GM19372 (cell line): Measurements from ENCODE around the gene NIM1K.
"Not testable (repeated sequence)": the region's sequence is repeated elsewhere in the genome, so short reads cannot be mapped to it uniquely, and the experiment has no call there.

Source experiments
- ATAC-seq: cut with Tn5 transposase; IDR thresholded peaks from one replicate; pipeline ENCODE4 v1.9.1; 2021; ENCODE audit warnings: mild to moderate bottlenecking, low read depth, moderate library complexity; ENCODE audit not compliant: unreplicated experiment

The NIM1K gene

DNA sequence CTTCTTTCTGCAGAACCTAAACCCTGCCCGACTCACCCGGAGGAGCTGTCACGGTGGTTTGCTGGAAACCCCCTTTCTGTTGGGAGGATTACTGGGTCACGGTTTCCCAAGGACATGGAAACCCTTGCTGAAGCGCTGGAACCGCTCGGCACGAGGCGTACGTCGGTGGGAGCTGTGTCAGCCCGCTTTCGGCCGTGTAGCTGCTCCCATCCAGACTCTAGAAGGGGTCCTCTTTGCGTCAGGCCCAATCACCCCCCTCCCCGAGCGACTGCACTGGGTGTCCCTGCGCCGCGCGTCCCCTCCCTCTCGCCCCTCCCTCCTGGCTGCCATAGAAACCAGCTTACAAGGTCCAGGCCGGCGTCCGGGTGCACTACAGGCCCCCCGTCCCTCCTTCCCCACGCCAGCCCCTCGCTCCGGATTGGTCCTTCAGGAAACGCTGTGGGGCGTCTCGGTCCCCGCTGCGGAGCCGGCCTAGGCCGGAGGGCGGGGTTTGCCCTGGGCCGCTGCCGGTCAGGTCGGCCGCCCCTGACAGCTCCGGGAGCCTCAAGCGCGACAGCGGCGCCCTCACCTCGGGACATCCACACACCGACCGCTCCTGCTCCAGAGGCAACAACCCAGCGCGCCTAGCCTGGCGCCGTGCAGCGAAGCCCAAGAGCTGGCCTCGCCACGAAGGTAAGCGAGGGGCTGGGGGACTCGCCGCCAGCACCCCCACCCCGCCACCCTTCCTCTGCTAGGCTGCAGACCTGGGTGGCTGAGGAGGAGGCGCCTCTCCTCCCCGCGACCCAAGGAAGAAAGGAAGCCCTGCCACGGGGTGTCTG, at the start of gene NIM1K:
NIM1K (plus strand) TSS at position 486 of the 818 bp plus-strand sequence. CDS start 53,551 bp downstream, outside the sequence.
- ATAC-seq = peak; percentile 70

DNA sequence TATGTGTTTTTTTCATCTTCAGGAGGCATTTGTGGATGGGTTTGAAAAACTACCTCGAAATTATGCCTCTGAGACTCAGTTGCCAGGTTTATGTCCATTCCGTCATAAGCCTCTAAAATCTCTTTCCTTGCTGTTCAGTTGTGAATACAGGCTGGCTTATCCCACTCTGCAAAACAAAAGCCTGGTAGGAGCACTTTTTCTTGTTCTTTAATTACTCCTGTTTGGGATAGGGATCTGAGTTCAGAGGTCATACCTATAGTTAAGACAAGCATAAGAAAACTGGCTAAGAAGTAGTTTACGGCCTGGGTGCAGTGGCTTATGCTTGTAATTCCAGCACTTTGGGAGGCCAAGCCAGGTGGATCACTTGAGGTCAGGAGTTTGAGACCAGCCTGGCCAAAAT, 47.0 kb upstream of the NIM1K start:
- ATAC-seq = no peak

DNA sequence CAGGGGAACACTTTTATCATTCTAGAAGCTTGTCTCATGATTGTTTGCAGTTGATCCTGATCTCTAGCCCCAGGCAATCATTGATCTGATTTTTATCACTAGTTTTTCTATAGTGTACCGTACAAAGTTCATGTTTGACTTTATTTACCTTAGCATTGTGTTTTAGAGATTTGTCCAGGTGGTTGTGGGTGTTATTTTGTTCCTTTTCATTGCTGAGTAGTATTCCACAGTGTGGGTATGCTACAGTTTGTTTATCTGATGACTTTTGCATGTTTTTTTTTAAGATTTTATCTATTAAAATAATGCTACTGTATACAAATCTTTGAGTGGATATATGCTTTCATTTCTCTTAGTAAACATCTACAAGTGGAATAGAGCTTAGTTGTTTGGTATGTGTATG, 45.1 kb upstream of the NIM1K start:
- ATAC-seq = no peak

DNA sequence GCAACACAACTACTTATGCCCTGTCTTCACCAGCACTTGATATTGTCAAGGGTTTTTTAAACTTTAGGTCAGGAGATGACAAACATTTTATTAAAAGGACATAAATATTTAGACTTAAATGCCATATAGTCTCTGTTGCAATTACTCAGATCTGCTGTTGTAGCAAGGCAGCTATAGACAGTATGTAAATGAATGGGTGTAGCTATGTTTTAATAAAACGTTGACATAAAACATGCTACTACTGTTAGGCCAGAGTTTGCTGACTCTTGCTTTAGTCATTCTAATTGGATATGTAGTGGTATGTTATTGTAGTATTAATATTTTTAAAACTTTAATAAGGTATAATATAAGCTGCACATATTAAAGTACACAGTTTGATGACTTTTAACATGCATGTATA, 43.6 kb upstream of the NIM1K start:
- ATAC-seq = no peak

DNA sequence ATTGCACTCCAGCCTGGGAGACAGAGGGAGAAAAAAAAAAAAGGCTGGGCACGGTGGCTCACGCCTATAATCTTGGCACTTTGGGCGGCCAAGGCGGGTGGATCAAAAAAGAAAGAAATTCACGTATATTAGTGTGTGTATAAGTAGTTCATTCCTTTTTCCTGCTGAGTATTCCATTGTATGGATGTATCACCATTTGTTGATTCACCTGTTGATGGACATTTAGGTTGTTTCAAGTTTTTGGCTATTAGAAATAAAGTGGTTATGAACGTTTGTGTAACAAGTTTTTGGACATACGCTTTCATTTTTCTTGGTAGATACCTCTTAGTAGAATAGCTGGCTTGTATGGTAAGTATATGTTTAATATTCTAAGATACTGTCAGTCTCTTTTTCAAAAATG, 42.8 kb upstream of the NIM1K start:
- no peak for ATAC-seq

DNA sequence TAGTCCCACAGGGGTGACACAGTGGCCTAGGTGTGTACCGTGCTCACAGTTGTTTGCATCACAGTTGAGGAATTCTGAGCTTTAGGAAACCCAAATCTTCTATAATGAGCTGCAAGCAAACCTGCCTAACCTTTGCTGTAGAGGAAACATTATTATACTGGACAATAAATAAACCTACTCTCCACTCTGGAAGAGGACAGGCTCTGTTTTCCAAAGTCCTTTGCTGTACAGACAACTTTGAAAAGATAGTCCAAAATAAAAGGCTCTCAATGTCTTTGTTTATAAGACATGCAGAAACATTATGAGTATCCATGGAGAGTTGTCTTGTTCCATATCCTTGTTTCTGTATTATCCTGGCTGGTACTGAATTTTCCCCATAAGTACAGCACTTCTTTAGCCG, 42.0 kb upstream of the NIM1K start:
- ATAC-seq = no peak

DNA sequence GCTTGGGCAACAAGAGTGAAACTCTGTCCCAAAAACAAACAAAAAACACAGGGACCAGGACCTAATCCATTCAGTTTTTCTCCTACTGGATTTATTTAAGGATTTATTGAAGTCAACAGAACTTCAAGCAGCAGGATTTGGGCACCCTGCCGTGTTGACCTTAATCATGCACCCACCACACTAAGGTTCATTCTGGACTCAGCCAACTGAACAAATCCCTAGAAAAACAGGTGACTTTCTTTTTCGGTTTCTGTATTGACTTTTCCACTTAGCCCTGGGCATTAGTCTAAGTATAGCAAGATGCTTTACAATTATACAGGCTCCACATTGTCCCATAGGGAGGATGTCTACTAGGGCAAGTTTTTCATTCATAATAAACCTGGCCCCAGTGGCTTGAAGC, 41.3 kb upstream of the NIM1K start:
- ATAC-seq = no peak

DNA sequence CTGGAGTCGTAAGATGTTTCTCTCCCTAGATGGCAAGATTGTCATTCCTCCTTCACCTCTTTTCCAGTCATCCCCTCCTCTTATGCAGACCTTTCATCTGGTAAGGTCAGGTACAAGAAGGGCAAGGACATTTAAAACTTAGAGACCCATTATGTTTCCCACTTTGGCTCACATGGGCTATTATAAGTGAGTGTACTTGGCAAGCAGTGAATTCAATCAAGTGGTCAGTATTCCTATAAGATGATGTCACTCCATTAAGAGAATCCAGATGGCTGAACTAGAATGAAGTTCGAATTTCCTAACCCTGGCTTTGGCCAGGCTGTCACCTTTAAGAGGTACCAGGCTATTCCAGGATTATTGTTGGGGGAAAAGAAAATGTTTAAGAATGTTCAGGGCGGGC, 39.1 kb upstream of the NIM1K start:
- ATAC-seq = no peak

DNA sequence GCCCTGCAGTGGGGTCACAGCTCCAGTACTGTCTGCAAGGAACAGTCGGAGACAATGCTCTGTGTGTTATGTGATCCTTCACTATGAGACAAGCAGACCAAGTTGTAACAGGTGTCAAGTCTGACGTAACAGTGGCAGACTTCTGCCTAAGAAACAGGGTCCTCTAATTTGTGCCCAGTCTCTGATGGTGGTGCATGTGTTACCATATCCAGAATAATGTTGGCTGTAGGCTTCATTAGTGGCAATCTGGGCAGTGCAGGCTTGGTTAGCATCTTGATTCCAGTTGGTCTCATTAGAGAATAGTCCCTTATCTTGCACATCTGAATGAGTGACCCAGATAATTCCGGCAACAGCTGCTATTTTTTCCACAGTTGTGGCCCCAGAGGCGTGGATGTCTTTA, 37.6 kb upstream of the NIM1K start:
- ATAC-seq = no peak

DNA sequence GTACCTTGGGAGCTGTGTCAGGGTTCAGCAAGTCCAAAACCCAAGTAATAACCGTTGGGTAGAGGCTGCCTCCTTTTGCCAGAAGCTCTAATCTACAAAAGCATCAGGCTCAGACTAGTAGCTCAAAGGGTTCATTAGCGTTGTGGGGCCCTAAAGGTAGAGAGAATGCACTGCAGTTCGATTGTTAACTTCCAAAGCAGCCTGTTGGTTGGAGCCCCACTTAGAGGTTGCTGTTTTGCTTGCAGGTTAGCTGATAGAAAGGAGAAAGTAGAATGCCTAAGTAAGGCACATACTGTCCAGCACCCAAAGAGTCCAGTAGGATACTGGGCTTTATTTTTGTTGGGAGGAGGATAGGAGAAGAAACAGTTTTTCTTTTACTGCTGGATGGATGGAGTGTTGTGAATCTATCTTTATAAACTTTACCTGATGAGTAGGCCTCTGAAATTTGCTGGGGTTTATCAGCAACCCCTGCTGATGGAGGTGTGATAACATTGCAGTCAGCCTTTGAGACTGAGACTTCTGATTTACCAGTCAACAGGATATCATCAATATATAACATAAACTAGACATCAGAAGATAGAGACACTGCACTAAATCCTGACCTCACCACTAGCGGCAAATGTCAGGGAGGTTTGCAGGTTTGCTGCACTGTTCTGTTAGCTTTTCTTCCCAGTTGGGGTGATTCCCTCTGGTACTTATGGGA, 36.5 kb upstream of the NIM1K start:
- no peak for ATAC-seq

DNA sequence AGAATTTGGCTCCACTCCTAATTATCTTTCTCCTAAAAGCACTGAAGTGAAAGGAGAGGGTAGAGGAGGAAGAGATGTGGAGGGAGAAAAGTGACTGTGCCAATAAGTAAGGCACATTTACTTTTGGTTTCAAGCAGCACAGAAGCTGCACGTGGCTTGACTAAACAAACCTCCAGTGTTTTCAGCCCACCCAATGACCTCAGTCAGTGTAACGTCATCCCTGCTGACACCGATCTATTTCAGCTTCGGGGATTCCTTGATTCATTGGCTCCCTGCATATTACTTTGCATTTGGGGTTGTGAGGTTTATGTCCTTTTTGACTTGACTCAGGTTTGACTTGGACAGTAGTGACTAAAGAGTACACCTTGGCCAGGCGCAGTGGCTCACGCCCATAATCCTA, 35.6 kb upstream of the NIM1K start:
- no peak for ATAC-seq

DNA sequence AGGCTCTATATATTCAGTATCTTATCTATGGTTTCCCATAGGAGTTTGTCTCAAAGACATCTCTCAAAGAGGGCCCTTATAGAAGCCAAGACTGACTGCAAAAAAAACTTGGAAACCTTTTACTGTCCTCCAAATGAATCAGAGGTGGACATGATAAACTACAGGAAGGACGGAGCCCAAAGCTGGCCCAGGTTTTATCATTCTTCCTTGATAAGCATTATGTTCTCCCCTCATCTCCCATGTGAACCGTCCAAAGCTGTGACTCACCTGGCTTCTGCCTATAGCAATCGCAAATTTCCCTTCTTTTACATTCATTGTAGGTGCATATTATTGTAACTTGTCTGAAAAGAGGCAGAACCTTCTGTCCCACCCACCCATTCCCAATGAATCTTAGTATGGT, 35.0 kb upstream of the NIM1K start:
- no peak for ATAC-seq

DNA sequence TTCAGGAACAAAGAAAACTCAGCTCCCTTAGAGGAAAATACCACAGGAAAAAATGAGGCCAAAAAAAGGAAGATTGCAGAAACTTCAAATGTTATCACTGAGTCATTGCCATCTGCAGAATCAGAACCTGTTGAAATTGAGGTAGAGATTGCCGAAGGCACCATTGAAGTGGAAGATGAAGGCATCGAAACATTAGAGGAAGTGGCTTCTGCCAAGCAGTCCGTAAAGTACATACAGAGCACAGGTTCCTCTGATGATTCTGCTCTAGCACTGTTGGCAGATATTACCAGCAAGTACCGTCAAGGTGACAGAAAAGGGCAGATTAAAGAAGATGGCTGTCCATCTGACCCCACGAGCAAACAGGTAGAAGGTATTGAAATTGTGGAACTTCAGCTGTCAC, 30.8 kb upstream of the NIM1K start:
- no peak for ATAC-seq

DNA sequence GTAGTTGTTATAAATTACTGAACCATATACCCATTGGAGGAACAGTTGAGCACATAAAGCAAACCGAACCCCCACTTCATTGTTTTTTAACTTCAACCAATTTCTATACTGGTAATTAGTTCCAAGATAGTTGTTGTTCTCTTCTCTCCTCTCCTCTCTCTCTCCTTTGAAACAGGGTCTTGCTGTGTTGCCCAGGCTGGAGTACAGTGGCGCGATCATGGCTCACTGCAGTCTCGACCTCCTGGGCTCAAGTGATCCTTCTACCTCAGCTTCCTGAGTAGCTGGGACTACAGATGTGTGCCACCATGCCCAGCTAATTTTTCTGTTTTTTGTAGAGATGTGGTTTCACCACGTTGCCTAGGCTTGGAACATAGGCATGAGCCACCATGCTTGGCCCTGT, 27.2 kb upstream of the NIM1K start:
- ATAC-seq = not testable (repeated sequence)

DNA sequence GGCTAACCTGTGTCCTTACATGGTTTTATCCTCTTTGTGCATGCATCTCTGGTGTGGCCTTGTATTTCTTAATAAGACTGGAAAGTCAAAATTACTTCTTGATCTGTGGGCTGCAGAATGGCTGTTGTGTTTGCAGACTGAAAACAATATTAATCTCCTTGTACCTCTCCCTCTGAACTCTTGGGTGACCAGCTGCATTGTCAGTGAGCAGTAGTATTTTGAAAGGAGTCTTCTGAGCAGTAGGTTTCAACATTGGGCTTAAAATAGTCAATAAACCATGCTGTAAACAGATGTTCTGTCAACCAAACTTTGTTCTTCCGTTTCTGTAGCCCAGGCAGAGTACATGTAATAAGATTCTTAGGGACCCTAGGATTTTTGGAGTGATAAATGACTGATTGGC, 26.7 kb upstream of the NIM1K start:
- no peak for ATAC-seq

DNA sequence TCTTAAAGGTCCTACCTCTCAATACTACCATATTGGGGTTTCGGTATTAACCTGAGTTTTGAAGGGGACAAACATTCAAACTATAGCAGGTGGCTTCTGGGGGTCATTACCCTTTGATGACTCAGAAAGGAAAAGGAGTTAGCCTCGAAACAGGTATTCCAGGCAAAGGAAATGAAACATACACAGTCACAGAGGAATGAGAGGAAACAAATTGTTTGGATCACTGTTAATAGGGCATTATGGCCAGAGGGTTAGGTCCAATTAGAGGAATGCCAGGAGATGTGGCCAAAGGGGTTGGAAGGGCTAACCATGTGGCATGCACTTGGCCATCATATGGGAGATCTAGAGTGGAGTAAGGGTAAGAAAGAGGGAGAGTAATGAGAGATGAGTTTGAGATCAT, 23.9 kb upstream of the NIM1K start:
- ATAC-seq = no peak

DNA sequence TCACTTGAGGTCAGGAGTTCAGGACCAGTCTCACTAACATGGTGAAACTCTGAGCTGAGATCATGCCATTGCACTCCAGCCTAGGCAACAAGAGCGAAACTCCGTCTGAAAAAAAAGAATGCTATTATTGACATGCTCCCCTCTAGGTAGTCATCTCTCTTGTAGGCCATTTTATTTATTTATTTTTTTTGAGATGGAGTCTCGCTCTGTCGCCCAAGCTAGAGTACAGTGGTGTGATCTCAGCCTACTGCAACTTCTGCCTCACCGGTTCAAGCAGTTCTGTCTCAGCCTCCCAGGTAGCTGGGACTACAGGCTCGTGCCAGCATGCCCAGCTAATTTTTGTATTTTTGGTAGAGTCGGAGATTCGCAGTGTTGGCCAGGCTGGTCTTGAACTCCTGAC, 20.6 kb upstream of the NIM1K start:
- no peak for ATAC-seq

DNA sequence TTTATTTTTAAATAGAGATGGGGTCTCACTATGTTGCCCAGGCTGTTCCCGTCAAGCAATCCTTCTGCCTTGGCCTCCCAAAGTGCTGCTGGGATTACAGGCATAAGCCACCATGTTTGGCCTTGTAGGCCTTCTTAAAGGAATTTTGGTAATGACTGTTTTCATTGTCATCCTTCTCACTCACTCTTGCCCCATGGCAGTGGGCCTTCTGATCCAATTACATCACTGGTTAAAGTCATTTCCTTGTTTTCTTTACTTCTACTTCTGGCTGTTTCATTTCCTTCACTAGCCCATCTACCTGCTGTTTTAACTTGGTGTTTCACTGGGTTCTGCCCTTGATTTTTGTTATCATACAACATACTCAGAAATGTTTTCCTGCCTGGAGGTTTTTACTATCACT, 20.1 kb upstream of the NIM1K start:
- no peak for ATAC-seq

DNA sequence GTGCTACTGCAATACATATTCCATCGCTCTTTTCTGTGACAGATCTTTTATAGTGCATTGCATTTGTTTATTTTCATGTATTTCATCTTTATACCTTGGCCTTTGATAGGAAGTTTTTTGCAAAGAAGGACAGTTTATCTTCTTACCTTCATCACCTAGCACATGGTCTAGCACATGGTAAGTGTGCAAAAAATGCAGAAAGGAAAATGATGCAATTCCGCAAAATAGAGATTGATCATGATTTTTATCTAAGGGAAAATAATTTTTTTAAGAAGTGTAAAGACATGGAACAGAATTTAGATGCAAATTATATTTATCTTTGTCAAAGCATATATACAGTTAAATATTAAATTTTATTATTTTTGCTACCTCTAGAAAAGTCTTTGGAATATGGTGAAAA, 19.2 kb upstream of the NIM1K start:
- ATAC-seq = no peak

DNA sequence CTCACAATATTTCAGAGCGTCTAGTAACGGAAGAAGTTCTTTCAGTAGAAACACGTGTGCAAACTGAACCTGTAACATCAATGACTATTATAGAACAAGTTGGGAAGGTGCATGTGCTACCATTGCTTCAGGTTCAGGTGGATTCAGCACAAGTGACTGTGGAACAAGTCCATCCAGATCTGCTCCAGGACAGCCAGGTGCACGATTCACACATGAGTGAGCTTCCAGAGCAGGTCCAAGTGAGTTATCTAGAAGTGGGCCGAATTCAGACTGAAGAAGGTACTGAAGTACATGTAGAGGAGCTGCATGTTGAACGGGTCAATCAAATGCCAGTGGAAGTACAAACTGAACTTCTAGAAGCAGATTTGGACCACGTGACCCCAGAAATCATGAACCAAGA, 17.4 kb upstream of the NIM1K start:
- no peak for ATAC-seq

DNA sequence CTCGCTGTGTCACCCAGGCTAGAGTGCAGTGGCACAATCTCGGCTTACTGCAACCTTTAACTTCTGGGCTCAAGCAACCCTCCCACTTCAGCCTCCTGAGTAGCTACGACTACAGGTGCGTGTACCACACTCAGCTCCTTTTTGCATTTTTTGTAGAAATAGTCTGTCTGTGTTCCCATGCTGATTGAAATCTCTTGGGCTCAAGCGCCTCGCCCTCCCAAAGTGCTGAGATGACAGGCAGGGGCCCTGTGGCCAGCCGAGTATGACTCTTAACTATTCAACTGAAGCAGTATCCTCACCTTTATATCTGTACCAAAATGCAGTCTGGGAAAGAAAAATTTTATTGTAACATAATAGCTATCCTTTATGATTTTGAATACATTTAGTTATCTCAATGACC, 12.2 kb upstream of the NIM1K start:
- ATAC-seq = no peak

DNA sequence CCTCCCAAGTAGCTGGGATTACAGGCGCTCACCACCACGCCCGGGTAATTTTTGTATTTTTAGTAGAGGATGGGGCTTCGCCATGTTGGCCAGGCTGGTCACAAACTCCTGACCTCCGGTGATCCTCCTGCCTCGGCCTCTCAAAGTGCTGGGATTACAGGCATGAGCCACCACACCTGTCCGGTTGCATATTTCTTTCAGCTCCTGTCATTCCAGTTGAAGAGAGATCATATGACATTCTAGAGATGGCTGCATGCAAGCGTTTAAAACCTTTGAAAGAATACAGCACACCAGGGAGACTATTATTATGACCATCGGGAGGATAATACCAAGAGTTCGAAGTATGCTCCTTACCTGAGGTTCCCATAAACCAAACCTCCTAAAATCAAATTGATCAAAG, 9.6 kb upstream of the NIM1K start:
- ATAC-seq = no peak
